HL-60 (cell line): ENCODE results near the gene ATG10.

Experiments
- CTCF ChIP-seq: IDR thresholded peaks from one replicate; pipeline ENCODE4 v1.5.1; 2011; ENCODE audit warnings: low read length, control low read depth, inconsistent platforms; ENCODE audit not compliant: insufficient read depth
- GABPA ChIP-seq: IDR thresholded peaks from 2 replicates; pipeline ENCODE4 v1.6.1; 2012; ENCODE audit warnings: low read depth
- POLR2AphosphoS5 ChIP-seq: IDR thresholded peaks from 2 replicates; pipeline ENCODE4 v1.6.1; 2012; ENCODE audit warnings: low read depth
- REST ChIP-seq: IDR thresholded peaks from 2 replicates; pipeline ENCODE4 v1.6.1; 2012; ENCODE audit warnings: low read depth; ENCODE audit not compliant: insufficient replicate concordance

GRCh38 chr5:82119889-82120288 is 148.1 kb downstream of the ATG10 start:
- TF ChIP-seq CTCF (no peak), POLR2AphosphoS5 (no peak), REST (no peak), GABPA (no peak)
